HG02870 (cell line): ENCODE measurements around the gene WDR1.

Experiments used
- ATAC-seq: cut with Tn5 transposase; IDR thresholded peaks from one replicate; pipeline ENCODE4 v1.9.1; 2021; ENCODE audit warnings: mild to moderate bottlenecking, moderate library complexity; ENCODE audit not compliant: unreplicated experiment

Gene WDR1

DNA sequence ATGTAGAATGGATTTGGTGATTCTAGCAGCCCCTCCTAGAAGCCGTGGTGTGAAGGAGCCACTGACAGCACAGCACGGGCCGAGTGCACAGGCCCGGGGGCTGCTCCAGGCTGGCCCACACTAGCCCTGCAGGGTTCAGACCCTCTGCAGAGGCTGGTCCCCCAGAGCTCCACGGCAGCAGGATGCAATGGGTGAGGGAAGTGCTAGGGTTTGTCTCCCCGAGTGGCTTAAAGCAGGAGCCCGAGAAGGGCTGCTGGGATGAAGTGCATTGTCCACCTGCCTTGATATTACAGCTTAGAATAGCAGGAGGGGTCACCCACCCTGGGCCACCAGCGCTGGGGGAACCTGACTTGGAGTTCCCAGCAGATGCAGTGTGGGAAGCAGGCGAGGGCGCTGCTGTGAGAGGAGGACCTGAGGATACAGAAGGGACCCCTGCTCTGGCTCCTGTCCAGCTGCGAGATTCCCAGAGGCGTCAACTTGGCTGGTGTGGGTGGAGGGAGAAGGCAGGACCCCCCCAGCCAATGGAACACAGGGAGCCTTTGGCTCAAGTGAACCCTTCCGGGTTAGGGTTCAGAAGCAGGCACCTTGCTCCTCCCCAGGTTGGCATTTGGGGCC lies 30.0 kb downstream of the WDR1 start:
- no peak for ATAC-seq

DNA sequence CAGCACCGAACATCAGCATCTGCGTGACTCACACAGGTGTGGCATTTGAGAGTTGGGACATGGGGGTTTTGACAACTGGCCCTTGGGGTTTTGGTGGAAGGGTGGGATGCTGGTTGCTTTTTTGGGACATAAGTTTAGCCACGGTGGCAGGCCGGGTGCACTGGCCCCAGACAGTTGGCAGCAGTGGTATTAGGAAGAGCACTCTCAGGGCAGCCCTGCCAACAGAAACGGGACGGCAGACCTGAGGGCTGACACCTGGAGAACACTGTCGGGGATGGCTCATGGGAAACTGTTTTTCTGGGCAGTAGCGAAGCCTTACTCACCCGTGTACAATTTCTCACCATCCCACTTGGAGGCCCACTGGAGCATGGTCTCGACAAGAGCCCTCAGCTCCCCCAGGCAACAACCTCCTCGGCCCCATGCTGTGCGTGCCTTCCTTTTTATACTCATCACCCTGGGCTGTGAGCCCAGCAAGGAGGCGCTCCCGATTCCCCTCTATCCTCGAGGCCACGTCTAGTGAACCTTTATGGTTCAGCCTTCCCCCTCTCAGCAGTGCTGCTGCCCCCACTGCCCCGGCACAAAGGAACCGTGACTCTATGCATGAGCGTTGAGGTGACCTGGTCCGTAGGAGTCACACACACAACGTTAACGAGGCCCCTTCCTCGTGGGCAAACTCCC lies 30.6 kb downstream of the WDR1 start:
- ATAC-seq = no peak

DNA sequence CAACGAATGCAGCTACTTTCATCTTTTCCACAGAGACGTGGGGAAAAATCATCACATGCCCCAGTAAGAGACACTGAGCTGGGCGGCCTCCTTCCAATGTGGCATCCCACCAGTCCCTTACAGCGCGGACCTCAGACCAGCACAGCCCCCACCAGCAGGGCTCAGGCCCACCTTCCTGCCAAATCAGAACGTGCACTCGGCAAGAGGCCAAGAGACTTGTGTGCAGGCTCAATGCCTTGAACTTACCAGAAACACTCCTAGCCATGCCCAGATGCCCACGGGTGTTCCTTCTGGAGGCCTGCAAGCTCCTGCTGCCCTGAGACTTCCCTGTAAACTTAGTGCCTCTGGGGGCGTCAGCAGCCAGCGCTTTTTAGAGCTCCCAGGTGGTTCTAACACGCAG lies 31.2 kb downstream of the WDR1 start:
- ATAC-seq = no peak

DNA sequence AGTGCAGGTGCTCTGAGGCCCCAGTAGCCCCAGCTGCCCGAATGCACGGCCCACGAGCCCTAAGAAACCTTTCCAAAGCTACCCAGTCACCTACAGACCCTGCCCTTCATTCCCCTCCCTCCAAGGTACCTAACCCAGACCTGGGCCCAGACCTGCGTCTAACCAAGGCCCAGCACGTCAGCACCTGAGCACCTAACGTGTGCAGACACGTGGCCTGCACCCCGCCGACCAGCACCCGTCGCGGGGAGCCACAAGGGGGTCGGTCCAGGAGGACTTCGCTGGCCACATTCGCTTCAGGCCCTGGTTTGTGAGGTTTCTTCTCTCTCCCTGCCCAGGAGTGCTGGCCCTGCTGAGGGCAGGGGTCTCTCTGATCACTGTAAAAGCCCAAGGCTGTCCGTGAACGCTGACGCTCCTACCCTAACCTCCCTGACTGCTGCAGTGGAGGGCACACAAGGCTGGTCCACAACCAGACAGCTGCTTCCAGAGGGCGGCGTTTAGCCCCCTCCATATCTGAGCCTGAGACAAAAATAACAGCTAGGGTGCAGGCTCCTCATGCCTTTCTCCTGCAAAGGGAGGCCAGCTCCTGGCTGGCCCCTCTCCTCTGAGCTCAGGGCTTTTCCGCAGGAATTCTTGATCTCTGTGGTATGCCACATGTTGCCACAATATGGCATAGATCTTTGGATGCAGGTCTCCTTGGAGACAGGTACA lies 31.8 kb downstream of the WDR1 start:
- no peak for ATAC-seq

DNA sequence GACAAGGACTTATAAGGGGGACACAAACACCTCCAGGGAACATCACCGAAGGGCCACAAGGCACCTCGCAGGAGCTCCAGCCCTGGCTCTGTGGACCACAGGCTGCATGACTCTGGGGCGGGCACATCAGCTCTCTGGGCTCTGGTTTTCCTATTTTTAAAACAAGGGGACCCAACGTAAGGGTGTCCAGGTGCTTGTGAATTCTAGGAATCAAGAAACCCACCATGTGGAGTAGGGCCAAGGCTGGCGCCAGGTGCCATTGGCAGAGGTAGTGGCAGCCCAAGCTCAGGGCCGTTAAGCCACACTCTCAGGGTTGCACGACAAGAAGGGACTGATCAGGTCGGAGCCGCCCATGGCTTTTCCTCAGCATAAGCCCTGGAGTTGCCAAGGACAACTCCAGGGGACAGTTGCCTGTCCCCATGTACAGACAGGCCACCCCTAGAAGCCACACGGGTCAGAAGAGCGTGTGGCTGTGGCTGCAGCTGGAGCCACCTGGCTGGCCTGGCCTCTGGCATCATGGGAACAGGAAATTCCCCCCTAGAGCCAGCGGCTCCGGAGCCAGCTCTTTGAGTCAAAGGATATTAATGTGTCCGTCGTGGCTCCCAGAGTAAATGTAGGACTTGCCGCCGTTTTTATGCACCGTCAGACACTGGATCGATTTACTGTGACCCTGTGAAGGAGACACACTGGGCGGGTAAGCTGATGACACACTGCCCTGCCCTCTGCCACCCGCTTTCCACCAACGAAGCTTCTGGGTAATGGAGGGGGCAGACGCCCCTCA lies 32.5 kb downstream of the WDR1 start:
- no peak for ATAC-seq

DNA sequence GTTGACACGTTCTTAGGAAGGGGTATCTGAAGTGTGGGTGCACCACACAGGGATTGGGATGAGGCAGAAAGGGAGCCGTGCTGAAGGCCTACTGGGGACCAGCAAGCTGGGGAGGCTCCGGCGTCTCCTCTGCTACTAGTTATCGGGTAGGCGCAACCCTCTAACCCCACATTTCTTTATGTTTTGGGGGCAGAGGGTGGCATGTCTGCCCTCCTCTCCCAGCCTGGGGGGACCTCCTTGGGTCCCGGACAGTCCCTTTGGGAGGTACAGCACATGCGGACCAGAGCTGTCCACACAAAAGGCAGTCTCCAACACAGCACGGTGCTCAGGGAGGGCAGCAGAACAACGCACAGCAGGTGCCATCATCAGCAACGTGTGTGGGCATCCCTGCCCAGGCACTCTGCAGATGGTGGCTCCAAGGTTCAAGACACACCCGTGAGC lies 33.2 kb downstream of the WDR1 start:
- no peak for ATAC-seq

DNA sequence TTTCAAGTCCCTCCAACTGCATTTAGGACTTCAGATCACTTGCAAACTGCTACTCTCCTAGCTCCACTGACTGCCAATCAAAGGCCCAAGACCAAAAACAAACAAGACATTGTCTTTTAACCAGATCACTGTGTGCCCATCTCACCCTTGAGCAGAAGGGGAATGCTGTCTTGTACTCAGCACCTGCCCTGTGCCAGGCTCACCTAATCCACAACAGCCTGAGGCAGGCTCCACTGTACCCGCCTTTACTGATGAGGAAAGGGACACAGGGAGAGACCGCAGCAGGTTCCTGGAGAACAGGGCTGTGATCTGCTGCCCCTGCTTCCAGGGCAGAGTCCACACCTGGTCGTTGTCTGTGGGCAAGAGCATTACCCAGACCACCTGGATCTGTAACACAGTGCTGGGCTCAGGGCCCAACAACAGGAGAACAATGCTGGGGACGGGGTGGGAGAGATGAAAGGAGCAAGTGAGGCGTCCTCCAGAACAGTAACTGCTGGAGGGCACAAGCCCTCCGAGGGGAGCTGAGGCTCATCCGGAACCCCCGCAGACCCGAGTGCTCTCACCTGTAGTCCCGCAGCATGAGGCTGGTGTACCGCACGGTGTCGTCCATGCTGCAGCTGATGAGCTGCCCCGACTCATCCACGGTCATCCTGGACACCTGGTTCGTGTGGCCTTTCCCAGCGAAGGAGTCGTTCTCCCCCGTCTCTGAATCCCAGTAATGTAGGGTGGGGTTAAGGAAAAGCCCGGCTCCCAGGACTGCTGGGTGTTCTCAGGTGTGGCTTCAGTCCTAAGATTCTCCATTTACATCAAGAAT lies 33.9 kb downstream of the WDR1 start:
- ATAC-seq = no peak

DNA sequence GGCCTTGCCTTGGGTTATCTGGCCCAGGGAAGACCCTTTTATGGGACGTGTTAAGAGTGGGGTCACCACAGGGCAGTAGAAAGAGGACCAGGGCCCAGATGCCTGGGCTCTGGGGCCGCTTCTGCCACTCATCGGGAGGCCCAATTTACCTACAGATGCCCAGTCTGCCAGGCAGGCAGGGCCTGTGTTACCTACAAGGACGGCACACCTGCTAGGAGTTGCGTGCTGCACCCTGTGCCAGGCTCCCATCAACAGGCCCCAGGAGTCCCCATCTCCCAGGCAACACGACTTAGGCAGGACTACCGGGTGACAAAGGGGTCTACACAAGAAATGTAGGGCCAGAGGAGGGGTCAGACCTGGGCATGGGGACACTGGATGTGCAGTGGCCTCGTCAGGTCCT lies 34.6 kb downstream of the WDR1 start:
- no peak for ATAC-seq

DNA sequence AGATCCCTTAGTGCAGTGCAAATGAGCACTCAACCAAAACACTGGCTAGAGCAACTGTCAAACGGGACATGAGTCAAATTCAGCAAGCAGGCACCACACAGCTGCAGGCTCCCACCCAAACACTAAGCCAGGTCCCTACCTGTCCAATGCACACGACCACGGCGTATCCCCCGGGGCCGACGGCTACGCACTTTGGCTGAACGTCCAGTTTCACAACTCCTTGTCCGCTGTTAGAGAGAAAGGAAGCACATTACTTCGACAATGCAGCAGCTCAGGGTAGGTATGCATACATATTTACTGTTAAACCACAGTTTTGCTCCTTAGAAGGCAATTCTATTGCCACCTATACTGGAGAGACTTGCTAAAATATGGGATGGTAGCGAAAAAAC lies 35.4 kb downstream of the WDR1 start:
- ATAC-seq = no peak

DNA sequence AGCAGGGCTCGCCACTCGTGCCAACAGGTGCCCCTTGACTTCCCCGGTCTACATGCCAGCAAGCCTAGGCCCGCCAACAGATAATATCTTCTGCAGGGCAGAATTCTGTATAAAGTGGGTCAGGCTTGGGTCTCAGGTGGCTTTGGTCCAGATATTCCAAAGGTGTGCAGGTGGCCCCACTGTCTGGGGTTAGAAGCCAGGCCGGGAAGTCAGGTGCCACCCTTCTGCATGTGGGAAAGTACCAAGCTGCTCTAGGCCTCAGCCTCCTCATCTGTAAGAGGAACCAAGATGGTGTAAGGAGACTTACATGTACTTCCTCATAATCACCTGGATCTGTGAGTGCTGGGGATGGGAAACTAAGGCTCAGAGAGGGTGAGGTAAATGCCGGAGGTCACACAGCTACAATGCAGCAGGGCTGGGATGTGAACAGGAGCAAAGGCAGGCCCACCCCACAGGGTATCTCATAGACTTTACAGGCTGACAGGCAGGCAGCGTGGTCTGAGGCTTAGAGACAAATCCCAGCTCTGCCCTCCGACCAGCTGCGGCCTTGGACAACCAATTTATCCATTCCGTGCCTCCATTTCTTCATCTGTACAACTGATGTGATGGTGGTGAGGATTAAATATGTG lies 35.9 kb downstream of the WDR1 start:
- ATAC-seq = no peak

DNA sequence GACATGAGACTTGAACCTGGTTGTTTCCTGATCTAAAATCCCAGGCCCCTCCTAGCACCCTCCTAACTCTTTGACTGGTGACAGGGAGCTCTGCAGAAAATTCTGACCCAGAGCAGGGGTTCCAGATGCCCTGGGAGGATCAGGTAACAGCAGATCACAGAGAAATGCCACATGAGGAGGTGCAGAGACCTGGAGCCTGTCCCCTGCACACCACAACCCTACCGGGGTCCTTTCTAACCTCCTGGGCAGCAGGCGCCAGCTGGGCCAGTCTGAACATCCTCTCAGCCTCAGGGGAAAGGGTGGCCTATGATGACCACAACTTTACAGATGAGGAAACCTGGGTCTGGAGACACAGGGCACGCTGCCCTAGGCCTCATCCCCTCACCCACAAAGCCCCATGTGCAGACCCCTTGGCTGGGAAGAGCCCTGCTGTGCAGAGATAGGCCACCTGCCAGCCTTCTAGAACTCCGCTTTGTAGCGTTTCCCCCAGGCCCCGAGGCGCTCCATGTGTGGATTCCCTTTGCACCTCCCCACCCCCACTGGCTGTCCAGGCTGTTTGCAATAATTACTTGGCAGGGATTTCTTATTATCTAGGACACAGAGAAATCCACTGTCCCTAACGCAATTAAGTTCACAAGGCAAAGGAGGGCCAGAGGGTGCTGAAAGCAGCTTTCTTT lies 36.5 kb downstream of the WDR1 start:
- no peak for ATAC-seq

DNA sequence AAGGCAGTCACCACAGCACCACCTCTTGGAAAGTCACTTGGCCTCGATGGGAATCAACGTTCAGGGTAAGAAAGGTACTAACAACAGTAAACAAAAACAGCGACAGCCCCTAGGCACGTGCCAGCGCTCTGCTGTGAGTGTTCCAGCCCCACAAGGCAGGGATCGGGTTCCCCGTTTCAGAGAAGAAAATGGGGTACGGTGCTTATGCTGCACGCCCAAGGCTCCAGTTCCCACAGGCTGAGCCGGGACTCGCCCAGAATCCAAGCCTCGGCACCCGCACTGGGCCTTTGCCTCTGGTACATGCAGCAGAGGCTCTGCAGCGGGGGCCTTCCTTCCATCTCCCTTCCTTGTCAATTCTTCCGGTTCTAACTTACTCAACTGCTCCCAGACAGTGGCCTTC lies 37.3 kb downstream of the WDR1 start:
- no peak for ATAC-seq

DNA sequence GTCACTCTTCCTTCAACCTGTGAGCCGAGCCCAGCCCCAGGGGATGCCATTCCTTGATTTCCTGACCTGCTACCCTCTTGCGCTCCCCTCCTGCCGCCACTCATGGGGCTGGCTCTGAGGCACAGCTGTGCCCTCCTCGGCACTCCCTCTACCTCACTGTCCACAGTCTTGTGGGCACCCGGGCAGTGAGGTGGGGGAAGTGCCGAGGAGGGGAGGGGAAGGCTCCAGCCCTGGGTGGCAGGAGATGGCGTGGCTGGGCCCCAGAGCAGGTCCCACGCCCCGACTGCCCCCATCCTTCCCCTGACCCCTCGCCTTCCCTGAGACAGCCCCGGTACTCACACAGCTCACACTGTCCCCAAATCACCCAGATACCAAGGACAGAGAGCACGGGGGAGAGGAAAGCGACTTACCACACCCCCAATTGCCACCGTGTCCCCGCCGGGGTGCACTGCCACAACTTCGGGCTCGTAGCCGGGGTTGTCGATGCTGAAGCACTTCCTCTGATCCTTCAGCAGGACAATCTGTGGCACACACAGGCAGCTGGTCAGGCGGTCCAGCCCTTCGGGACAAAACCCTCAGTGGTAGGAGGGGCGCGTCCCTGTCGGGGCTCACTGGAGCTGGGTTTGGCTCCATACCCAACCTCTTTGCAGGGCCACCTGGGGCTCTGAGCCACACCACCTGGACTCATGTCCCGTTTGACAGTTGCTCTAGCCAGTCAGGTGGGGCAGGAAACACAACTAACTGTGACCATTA lies 37.9 kb downstream of the WDR1 start:
- ATAC-seq = no peak

DNA sequence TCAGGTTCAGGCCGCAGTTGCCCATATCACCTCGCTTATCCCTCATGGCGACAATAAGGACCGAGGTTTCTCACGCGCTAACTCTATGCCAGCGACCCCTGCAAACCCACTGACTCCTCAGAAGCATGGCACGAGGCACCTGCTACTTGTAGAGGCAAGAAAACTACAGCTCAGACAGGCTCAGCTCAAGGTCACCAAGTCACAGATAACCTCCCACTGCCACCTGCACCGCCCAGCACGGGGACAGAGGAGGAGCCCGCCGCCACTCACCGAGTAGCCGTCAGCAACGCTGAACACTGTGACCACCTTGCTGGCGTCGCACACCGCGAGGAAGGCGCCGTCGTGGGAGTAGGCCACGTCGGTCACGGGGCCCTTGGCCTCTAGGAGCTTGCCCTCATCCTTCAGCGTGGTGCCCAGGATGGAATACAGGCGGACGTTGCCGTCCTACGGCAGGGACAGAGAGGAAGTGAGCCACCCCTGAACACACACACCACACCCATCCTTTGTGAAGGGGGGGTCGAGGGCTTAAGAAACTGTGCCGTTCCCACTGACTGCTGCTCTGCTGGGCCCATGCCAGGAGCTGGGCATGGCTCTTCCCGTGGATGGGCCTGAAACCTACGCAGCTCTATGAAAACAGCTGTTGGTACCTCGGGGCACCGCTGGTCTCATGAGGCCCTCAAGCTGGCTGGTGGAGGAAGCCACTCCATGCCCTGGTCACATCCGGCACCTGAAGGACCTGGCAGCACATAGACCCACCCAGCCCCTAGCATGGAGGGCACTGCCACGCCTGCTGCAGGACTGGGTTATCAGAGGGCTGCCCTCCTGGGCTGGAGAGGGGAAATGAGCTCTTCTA lies 38.9 kb downstream of the WDR1 start:
- ATAC-seq = no peak

DNA sequence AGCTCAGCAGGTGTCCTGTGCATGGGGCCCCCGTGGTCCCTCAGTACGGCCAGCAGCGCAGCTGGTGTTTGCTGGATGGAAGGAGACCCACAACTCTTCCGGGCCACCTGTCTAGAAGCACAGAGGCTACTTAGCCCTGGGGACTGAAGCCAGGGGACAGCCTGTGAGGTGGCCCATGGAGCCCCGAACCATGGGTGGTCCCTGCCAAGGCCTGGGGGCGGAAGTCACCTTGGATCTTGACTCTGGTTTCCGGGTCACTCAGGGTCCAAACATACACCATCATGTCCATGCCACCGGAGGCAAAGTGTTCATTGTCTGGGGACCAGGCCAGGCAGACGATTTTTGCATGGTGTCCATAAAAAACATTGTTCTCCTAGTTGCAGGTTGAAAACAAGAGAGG lies 39.5 kb downstream of the WDR1 start:
- ATAC-seq = no peak

DNA sequence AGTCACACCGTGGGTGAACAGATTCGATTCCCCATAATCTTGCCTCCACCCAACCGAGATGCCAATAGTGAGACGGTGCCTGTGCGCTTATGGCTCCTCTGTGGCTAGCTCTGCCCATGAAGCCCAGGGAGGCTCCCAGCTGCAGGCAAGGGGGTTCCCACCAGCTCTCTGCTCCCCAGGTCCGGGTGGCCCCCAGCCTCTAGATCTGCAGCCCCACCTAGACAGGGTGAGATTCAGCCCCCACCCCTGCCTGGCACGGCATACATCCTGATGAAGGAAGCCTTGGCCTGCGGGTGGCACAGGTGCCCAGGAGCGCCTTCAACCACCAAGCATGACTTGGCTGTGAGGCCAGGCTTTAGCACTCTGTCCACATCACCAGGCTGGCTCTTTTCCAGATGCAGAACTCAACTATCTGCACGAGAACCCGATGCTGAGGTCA lies 40.6 kb downstream of the WDR1 start:
- no peak for ATAC-seq

DNA sequence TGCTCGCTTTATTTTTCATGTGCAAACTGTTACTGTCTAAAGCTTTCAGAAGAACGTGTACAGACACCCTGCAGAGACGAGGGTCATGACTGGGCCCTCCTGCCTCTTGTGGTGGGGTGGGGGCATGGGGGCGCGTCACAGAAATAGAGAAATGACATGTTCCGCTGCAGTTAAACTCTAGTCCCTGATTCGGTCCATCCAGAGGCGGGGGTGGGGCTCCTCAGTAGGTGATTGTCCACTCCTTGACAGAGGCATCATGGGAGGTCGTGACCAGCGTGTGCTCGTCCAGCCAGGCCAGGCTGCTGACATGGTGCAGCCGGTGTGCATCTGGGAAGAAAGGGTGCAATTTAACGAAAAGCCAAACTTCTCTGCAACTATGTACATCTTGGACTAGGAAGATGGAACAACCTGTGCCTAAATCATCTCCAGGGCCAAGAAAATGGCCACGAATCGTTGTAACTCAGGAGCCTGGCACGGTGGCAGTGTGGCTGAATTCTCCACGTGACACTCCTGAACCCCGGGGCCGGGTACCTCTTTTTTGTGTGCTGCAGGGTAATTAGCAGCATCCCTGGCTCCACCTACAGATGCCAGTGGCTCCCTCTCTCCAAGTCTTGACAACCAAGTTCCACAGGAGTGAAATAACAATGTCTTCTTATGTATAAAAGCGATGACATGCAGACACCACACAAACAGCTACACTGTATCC lies 41.3 kb downstream of the WDR1 start:
- ATAC-seq = no peak

DNA sequence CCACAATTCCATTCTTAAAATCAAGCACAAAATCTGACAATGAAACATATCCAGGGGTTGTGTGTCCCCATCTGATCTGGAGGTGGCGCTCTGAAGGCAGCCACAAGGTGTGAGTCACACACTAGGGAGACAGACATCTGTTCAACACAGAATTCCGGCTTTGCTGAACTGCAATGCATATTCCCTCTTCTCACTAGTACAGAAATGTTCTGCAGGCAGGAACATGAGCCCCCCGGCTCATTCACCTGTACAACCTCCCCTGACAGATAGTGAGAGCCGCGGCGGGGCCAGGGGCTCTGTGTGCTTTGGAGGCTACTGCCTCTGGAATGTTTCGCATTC lies 41.9 kb downstream of the WDR1 start:
- ATAC-seq = no peak
